GM19099 (cell line): Measurements from ENCODE around the gene GCN1.

ENCODE experiments used
- POLR2A ChIP-seq: IDR thresholded peaks from 3 replicates; pipeline ENCODE4 v1.6.1; 2011; ENCODE audit warnings: low read depth; ENCODE audit not compliant: insufficient read length; ENCODE audit errors: extremely low read depth

The GCN1 gene

DNA sequence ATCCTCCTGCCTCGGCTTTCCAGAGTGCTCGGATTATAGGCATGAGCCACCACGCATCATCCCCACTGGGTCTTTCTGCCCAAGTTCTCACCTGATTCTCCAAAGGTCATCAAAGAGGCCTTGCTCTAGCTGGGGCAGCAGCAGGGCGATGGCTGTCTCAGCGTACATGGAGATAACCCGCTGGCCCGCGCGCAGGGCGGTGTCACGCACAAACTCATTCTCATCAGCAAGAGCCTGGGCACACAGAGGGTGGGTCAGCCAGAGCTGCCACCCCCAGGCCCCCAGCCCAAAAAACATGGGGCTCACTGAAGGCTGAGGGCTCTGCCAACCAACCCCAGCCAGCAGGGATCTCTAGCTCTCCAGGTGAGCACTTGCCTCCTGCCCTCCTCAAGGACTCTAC, 50.3 kb downstream of the GCN1 start:
- no peak for TF ChIP-seq POLR2A

- TF ChIP-seq POLR2A: no peak
These were observed 52.2 kb downstream of the GCN1 start for GRCh38 chr12:120142231-120142877.

- no peak for TF ChIP-seq POLR2A
These were observed 53.2 kb downstream of the GCN1 start for GRCh38 chr12:120141336-120141735.

- TF ChIP-seq POLR2A: no peak
These were observed 53.9 kb downstream of the GCN1 start for GRCh38 chr12:120140603-120141002.

DNA sequence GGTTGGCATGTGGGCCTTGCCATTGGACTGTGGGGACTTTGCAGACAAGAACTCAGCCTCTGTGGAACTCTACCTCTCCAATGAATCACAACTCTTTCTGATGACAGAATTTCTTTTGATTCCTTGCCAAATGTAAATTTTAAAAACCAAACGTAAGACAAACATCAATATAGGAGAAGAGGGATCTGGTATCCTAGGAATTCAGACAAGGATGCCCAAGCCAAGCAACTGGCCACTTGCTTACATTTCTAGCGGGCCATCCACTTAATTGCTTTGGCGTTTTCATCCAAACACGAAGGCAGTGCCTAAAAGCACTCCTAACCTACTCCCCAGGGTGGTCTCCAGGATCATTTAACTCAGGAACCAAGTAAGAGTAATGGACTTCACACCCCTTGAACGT, 54.6 kb downstream of the GCN1 start:
- no peak for TF ChIP-seq POLR2A

- TF ChIP-seq POLR2A: no peak
These were observed 56.1 kb downstream of the GCN1 start for GRCh38 chr12:120138366-120138765.

- TF ChIP-seq POLR2A: no peak
These were observed 56.7 kb downstream of the GCN1 start for GRCh38 chr12:120137833-120138232.

DNA sequence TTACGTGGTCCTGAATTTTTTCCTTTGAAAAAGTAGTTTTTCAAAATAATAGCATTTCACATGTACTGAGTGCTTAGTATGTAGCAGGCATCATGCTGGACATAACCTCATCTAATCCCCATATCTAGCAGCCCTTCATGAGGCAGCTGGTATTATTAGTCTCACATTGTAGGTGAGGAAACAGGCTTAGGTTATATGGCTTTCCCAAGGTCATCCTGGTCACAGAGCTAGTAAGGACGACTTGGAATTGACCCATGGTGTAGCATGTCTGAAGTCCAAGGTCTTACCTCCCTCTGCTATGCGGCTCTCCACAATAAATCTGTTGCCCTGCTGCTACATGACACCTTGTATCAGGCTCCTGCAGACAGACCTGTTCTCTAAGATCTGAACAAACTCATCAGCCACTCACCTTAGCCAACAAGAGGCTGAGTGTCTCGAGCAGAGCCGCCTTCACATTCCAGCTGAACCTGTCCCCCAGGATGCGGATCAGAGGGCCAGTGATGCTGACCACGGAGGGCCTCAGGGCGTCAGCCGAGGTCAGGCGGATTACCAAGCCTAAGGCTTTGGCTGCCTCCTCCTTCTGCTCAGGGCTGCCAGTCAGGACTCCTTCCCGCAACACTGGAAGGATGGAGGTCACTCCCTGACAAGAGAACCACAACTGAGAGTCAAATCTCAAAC, 58.3 kb downstream of the GCN1 start:
- no peak for TF ChIP-seq POLR2A

DNA sequence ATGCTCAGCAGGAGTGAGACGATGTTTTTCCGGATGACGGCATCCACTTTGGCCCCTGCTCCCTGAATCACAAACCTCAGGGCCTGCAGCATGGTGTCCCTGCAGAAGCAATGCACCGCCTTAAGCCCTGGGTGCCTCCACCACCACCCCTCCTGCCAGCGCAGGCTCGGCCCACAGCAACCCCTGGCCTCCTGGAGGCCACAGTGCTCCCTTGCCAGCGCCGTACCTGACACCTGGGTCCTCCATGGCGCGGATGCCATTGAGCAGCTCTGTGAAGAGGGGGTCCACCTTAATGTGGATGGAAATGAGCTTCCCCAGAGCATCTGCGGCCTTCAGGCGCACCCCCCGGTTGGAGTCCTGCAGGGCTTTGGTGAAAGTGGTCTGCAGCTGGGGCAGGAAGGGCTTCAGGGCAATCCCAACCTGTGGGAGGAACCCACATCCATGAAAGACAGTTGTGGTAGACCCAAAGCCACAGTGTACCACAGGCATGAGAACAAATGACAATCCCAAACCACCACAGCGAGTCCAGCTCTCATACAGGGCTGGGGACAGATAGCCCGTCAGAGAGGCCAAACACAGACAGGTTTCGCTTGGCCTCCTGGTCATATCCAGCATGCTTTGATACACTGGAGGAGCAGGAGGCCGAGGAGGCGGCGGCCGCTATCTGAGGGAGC, 60.1 kb downstream of the GCN1 start:
- no peak for TF ChIP-seq POLR2A

DNA sequence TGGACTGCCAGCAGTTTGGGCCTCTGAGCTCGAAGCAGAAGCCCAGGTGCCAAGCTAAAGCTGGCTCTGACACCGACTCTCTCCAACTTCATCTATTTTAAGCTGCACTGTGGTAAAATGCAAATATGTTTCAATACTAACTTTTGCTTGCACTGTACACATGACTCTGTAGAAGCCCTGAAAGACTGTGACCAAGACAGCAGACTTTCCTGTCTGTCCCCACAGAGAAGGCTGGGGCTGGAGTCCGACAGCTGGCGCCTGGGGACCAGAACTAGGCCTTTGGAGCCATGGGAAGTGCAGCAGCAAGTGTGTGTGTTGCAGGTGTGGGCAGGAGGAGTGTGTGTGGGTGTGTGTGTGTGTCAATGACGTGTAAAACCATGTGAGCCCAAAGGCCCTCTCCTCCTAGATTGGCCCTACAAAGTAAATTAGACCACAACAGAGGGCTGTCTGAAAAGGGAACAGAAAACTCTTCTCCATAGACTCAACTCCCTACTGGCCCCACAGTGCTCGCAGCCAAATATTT, 61.6 kb downstream of the GCN1 start:
- TF ChIP-seq POLR2A: no peak

DNA sequence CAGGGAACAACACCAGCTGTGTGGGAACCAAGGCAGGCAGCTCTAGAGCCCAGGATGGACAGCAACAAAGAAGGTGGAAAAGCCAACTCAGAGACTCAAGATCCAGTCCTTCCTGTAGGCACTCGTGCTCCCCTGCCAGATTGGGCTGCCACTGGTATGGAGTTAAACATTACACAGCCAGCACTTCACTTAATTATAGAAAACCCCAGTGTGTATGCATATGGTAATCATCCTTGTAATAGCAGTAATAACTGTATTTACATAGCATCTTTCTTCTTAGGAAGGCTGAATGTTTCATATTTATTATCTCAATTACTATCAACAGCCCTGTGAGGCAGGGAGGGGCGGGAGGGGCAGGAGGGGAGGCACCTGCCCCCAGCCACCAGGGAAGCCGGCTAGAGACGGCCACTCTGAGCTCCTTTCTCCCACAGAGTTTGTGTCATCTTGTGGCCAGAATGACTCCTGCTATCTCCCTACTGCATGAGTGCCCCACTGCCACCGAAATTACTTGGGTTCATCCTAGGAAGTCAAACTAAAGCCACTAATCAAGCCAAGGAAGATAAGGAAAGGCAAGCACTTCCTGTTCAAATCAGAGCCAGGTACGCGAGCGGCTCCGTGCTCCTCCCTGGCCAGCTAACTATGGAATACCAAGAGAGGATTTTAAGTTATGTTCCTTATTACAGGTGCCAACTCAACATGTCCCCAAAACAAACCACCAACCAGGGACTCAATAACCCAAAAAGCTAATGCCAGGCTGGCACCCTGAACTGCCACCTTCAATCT, 62.3 kb downstream of the GCN1 start:
- no peak for TF ChIP-seq POLR2A

GRCh38 chr12:120131116-120131515, 63.4 kb downstream of the GCN1 start:
- TF ChIP-seq POLR2A: no peak

- TF ChIP-seq POLR2A: no peak
These were observed 64.5 kb downstream of the GCN1 start for GRCh38 chr12:120130011-120130410.

DNA sequence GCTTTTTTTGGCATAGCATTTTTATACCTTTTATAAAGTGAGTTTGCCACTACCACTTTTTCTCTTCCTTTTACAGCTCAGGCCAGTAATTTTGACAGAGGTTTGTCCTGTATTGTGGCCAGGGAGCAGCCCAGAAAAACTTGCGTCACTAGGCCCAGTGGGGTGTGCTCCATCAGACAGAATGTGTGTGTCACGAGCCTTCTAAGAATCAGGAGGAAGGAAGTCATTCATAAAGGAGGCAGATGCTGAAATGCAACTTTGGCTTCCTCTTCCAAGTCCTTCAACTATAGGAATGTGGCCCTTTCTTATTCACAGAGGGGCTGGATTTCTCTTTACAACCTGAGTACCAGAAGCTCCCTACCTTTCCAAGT, 67.9 kb downstream of the GCN1 start:
- TF ChIP-seq POLR2A: no peak

- no peak for TF ChIP-seq POLR2A
These were observed 68.5 kb downstream of the GCN1 start for GRCh38 chr12:120125792-120126634.

DNA sequence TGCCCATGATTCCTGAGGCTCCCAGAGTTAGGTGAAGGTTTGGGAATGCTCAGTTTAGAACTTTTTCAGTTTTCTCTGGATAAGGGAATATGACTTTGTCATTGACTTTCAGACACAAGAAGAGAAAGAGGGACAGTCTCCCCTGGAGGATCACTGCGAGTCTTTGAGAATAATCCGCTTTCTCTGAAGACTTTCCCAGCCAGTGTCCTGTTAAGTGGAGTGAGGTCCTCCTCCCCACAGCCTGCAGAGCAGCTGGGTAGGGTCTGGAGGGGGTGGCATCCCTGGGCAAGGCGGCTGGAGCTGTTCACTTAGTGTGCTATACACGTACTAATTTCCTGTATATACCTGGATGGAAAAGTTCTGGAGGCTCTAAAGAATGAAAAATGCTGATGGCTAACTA, 69.5 kb downstream of the GCN1 start:
- TF ChIP-seq POLR2A: no peak
